GM11168 (cell line): ENCODE measurements around the gene CORO2A.

Experiments used
- in situ Hi-C: fragments of 300-500 bp; cut with MboI; formaldehyde crosslinking; loops from one replicate; pipeline ENCODE4 v1.12.0; 2022; ENCODE audit warnings: low sequenced_read_pairs; ENCODE audit not compliant: unreplicated experiment

The CORO2A gene

DNA sequence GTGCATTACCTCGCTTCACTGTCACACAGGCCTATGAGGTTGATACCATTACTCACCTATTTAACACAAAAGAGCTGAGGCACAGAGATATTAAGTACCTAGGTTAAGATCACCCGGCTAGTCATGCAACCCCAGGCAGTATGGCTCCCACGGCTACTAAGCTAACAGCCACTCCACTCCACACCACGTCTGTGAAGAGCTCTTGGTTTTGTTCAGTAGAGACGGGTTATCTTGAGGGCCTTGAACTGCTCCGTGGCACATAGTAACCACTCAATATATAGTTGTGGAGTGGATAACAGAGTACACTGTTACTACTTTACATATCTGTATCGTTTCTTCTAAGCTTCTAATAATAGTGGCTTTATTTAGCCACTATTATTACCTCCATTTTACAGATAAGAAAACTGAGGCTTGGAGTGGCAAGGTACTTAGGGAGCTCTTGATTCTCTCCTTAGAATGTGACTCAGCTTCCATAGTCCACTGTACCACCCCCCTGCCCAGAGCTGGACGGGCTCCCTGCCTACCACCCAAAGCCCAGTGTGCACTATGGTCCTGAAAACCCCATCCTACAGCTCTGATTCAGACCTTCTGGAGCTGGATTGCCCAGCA is 1.0 kb upstream of the CORO2A start:
- in situ Hi-C loops, result no loop called here

DNA sequence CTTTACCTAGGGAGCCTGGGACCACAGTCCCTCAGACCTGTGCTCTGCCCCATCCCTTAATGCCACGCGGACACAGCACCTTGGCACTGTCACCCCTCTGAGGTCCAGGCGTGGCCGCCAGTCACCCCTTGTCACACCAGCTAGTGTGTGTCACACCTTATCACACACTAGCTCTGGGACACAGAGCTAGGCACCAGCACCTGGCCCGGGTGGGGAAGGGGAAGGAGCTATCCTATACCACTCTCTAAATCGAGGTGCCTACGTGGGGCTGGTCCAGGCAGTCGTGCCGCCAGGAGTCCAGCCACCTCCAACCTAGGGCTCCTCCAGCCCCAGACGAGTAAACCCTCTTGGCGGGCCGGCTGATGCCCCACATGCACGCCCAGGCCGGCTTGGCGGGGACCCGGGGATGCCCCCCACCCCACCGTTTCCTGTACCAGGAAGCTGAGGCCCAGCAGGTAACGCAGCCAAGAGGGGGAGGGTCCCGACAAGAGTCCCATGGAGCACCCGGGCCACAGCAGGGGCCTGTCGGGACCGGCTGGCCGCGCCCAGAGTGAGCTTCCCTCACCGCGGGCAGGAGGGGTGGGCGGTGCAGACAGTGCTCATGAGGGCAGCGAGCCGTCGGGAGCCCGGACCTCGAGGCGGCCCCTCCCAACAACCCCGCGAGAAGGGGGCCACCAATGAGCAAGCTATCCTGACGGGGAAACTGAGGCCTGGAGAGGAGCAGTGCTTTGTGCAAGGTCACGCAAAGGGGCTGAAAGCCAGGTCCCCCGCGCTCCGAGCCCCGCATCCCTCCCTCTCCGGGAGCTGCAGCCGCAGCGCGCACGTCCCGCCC is 550 bp downstream of the CORO2A start:
- in situ Hi-C loops, result no loop called here

DNA sequence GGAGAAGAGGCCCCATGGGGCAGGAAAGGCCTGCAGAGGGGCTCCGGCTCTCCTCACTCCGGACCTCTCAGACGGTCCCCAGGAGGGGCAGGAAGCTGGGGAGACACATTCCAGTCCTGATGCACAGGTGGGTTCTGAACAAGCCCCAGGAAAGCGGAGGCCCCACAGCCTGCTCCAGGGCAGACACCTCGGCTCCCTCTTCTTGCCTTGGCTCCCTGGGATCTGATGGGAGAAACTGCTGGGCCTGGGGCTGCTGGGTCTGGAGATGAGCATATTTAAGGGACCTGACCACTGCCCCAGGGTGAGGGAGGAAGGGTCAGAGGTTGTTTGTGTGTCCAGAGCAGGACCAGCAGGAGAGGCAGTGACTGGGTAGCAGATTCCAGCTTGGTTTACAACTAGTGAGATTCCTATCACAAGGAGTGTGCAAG is 1.2 kb downstream of the CORO2A start:
- in situ Hi-C loops, result no loop called here

DNA sequence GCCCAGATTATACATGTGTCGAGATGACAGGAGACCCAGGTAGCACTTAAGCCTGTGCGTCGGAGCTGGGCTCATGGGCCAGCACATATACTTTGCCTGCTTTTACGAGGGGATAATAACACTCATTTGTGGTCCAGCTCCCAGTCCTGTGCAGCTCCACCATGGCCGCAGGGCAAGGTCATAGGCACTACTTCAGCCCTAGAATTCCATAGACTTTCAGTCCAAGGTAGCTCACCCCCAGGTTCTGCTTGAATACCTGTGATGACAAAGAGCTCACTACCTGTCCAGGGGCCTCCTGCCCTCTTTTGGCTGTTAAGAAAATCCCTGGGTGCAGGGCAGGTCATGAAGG is 1.7 kb downstream of the CORO2A start:
- in situ Hi-C loops, result no loop called here

DNA sequence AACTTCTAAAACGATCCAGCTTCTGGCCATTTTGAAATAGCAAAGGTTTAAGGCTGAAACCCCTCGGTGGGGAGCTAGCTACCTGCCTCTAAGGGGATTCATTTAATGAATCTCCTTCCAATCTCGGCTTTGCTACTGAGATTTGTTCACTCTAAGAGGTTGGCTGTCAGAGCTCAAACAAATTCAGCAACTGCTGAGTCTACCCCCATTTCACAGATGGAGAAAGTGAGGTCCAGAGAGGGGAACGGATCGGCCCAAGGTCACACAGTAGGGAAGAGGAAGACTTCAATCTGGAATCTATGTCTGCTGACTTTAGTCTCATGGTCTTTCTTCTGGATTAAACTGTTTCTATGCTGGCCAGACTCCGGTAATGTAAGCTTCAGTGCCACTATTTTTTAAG is 3.0 kb downstream of the CORO2A start:
- in situ Hi-C loops, result no loop called here

DNA sequence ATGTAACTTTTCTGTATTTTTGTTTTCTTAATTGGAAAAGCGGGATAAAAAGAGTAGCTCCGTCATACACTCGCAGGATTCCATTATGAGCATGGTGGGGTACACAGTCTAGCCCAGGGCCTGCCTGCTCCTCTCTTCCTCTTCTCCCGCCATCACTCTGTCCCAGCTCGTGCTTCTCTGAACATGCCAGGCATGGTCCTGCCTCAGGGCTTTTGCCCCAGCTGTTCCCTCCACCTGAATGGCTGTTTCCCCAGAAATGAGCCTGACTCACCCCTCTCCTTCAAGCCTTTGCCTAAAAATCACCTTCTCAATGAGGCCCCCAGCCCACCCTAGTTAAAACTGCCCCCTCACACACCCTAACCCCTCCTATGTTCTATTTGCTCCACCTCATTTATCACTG is 4.5 kb downstream of the CORO2A start:
- in situ Hi-C loops, result no loop called here

DNA sequence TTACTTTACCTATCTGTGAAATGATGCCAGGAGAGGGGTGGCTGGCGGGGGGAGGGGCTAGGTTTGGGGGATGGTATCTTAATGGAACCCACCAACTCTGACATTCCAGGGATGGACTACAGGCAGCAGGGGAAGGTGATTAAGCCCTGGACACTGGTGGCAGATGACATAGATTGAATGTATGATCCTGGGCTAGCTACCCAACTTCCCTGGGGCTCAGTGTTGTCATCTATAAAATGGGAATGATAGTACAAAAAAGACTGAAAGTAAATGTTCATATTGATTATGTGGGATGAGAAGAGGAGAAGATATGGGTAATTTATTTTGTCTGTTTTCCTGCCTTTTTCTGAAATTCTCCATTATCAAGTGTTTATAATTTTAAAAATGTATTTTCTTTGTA is 6.2 kb downstream of the CORO2A start:
- in situ Hi-C loops, result no loop called here

DNA sequence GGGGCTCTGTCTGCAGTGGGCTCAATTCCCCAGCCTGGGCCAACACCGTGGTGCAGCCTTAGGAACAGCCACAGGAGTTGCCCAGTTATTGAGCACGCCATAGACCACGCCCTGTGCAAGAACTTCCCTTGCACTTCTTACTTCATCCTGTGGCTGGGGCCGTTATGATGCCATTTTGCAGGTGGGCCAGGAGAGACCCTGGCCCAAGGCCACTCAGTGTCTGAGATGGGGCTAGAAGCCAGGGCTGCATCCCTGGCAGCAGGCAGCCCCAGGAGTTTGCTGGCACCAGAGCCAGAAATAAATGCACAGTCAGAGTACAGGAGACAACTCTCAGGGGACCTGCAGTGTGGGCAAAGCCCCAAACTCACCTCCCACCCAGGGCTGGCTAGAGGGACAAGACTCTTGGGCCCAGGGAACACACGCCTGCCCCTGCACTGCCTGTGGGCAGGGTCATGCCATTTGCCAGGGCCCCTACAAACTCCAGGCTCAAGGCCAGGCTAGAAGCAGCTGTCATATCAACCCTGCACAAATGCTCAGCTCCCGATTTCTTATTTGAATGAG is 6.7 kb downstream of the CORO2A start:
- in situ Hi-C loops, result no loop called here

DNA sequence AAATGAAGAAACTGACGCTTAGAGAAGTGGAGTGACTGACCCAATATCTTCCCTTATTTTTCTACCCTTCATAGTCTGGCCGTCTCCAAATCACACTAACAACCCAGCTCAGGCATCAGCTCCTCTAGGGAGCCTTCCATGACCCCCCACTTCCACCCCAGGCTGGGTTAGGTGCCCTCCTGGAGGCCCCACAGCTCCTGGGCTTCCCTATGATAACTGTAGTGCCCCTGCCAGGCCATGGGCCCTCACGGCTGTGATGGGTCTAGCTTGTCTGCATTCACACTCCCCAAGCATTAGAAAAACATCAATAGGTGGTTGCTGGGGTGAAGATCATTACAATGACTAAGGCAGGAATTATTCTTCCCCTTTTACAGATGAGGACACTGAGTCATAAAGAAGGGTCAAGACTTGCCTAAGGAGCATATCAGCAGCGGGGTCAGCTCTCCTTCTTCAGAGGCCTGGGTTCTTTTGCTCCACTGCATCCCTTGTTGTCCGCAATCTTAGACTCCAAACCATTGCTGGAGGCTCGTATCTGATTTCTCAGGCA is 7.3 kb downstream of the CORO2A start:
- in situ Hi-C loops, result no loop called here

DNA sequence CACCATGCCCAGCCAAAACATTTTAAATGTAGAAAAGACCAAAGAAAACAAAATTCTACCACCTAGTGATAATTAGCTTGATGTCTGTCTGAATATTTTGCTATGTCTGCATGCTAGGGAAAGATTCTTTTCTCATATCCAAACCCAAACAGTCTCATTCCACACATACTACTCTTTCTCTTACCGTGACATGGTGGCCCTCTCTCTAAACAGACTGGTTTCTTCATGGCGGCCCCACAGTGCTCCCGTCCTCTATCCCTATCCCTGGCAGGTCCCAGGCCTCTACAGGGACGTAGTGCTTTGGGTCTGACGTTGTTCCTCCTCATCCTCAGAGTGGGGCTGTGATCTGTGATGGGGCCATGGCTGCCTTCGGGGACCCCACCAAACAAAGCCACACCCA is 8.1 kb downstream of the CORO2A start:
- in situ Hi-C loops, result no loop called here

DNA sequence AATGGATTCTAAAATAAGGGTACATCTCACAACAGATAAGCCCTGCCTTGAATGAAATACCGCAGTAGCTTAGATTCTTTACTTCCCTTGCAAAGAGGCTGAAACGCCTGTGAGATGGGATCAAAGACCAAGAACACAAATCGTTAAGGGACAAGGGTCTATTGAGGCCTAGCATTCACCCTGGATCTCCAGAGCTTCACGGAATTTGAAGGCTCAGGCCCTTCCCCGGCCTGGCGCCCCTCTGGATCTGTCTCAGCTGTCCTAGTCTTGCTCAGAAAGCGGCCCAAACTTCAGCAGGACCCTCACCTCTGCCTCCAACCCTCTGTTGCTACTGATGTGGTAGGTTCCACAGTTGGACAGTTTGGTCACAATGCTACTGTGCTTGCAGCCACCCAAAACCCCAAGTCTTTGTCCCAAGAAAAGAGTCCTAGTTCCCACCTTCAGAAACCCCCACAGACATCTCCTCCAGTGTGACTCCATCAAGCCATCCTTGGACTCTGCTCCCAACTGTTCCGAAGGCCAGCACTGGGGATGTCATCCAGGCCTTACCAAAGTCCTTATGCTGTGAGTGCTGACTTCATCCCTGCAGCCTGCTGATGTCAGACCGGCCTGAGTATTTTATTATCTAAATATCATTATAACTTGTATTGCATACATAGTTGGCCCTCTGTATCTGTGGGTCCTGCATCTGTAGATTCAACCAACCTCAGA is 9.4 kb downstream of the CORO2A start:
- in situ Hi-C loops, result no loop called here

DNA sequence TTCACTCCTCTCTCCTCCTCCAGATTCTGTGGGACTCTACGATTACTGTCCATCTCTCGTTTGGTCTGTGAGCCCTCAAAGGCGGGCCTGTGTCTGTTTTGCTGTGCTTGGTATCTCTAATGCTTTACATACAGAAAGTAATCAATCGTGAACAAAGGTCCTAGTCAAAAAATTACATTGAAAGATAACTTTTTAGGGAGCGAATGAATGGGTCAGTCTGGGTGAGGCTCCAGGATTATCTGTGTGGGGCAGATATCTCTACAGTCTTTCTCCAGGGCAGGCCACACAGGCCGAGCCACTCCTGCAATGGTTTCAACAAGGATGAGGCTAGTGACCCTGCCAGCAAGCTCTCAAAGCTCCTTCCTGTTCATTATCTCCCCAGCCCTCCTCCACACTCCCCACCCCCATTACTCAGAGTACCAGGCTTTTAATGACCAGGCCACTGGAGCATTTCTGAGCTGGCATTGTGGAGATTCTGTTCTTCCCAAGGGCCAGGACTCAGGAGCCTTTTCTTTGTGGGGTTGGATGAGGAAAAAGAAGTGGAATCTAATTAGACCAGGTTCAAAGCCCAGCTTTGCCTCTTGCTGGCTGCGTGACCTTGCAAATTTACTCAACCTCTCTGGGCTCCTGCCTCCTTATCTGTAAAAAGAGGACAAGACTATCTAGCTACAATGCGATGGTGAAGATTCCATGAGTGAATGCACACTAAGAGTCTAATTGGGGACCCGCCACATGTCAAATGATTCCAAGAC is 10.2 kb downstream of the CORO2A start:
- in situ Hi-C loops, result no loop called here

DNA sequence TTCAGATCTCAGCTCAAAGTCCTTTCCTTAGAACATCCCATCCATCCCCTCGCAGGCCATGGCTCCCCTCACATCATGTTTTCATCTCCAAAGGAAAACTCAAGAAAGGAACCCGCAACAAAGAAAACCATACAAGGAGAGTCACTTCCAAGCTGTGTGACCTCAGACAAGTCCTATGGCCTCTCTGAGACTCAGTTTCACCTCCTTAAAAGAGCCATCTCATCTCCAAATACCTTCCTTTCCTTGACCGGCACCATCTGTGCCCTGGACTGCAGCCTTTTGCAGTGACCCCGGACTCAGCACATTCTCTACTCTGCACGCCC is 10.7 kb downstream of the CORO2A start:
- in situ Hi-C loops, result no loop called here

DNA sequence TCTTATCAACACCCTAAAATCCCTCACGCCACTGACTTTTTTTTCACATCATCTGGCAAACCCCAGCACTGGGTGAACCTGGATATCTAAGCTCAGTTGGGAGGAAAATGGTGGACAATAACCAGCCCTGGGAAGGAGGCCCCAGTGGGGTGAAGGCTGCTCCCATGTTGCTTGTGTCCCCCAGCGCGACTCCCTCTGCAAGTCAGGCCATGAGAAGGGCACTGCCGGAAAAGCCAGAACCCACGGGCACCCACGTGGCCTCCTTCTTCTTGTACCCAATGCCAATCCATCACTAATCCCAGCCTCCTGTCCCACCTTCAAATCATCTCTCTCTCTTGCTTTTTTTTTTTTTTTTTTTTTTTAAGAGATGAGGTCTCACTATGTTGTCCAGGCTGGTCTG is 11.4 kb downstream of the CORO2A start:
- in situ Hi-C loops, result no loop called here

DNA sequence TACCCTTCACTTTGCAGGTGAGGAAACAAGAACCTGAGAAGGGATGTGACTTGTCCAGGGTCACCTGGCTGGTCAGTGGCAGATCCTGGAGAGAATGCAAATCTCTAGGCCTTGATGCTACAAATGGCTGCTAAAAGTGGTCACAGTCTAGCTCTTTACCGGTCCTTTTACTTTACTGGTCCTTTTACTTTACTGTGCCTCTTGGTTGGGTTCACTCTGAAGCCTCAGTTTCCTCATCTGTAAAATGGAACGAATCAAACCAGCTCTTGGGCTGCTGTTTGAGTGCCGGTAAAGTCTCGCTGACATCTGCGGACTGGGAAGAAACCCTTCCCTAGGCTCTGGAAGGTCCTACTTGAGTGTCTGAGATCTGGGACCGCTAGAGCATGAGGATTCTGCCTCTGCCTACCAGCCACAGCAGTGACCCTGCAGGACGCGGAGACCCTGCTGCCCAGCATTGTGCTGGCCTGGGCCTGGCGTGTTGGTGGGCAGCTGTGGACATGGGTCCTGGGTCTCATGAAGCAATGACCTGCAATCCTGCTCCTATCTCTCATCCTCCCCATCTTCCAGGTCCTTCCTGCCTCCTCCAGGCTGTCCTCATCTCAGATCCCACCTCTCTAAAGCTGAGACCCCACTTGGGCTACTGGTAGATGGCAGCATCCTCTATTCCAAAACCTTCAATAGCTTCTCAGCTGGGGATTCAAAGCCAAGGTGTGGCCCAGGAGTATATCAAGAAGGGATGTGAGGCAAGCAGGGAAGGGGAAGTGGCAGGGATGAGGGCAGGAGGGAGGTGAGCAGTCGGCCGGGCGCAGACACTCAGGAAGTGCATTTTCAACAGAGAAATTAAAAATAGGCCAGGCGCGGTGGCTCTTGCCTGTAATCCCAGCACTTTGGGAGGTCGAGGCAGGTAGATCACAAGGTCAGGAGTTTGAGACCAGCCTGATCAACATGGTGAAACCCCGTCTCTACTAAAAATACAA is 13.3 kb downstream of the CORO2A start:
- in situ Hi-C loops, result no loop called here

DNA sequence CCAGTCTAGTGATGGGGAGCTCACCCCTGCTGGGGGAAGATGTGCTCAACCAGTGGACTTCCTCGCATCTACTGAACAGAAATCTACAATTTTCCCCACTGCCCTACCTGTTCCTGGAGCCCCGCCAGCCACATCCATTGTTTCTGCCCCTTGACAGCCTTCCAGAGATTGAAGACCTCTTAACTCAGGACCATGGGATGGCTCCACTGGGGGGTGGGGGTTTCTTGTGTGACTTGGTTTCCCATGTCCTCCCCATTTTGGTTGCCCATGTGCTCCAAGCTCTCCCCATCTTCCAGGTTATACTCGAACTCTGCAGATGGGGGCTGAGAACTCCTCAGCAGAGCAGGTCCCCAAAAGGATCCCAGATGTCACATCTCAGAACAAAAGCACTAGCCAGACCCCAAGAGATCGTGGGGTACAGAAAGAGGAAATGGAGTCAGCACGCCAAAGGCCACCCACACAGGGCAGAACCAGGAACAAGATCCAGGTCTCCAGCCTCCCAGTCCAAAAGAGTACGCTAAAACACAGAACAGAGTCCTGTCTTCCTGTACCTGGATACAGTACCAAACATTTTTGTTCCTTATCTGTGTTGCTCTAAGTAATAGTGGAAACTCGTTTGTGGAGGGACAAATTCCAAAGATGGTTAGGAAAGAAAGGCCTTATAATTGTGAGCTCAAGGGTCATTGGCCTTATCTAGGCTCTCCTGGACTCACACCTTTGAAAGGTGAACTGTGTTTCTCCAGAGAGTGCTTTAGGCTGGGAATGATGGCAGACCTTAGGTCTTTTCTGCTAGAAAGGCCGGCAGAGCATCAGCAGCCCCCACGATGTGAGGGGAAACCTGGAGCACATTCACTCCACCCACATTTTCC is 15.8 kb downstream of the CORO2A start:
- in situ Hi-C loops, result no loop called here

DNA sequence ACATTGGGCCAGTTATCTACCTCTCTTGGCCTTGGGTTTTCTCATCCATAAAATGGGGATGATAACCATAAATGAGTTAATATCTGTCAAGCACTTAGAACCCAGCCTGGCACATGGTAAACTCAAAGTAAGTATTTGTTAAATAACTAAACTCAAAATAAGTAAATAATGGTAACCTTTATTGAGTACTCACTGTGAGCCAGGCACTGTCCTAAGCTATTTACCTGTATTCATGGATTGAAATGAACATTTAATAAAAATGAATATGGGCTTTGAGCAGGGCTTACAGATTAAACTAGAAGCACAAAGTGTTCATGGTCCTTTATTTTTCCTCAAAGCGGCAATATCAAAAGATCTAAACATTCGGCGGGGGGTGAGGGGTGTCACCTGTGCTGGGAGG is 16.7 kb downstream of the CORO2A start:
- in situ Hi-C loops, result no loop called here

DNA sequence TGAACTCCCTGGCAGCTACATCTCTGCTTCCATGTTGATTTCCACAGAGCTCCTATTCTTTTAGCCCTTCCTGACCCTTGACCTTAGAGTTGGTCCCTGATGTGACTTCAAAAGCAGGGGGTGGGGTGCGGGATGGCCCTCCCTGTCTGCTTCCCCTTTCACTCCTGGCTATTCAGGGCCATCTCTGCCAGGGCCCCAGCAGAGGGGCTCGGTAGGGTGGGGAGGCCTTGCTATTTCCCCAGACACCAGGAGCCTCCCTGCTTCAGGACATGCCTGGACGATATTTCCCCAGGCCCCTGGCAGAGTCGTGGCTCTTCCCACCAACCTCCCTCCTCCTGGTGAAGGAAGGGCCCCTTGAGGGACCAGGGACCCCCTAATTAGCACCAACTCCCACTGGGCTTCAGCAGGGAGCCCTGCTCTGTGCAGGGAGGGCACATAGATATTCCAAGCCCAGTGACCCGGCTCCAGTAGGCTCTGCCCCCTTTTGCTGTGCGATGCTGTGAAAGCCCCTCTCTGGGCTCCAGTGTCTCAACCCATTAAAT is 17.3 kb downstream of the CORO2A start:
- in situ Hi-C loops, result no loop called here
